HG03354 (cell line): Measurements from ENCODE around the gene CFAP61.
"Not testable (repeated sequence)": the region's sequence is repeated elsewhere in the genome, so short reads cannot be mapped to it uniquely, and the experiment has no call there.

Experiments used
- ATAC-seq: cut with Tn5 transposase; IDR thresholded peaks from one replicate; pipeline ENCODE4 v1.9.1; 2021; ENCODE audit warnings: mild to moderate bottlenecking; ENCODE audit not compliant: unreplicated experiment, poor library complexity, severe bottlenecking

CFAP61 gene

GRCh38 chr20:20341371-20341770, 289.0 kb downstream of the CFAP61 start:
- ATAC-seq, result no peak

- no peak for ATAC-seq
Observed at GRCh38 chr20:20342066-20342465, 289.7 kb downstream of the CFAP61 start.

GRCh38 chr20:20343932-20344331, 291.6 kb downstream of the CFAP61 start:
- ATAC-seq, result no peak

GRCh38 chr20:20344476-20344875, 292.1 kb downstream of the CFAP61 start:
- no peak for ATAC-seq

GRCh38 chr20:20353576-20353975, 301.2 kb downstream of the CFAP61 start:
- ATAC-seq, result no peak

GRCh38 chr20:20355503-20355902, 303.2 kb downstream of the CFAP61 start:
- not testable (repeated sequence) for ATAC-seq

GRCh38 chr20:20358801-20359200, 306.5 kb downstream of the CFAP61 start:
- no peak for ATAC-seq

- ATAC-seq, result no peak
Observed at GRCh38 chr20:20359628-20360027, 307.3 kb downstream of the CFAP61 start.

- ATAC-seq, result peak; percentile 79
Observed at GRCh38 chr20:20360464-20360863, 308.1 kb downstream of the CFAP61 start.

GRCh38 chr20:20362774-20363433, 310.6 kb downstream of the CFAP61 start:
- ATAC-seq, result no peak

GRCh38 chr20:20363434-20363798, 311.1 kb downstream of the CFAP61 start:
- ATAC-seq, result no peak

- ATAC-seq, result no peak
Observed at GRCh38 chr20:20363799-20364592, 311.7 kb downstream of the CFAP61 start.

- no peak for ATAC-seq
Observed at GRCh38 chr20:20364593-20365479, 312.5 kb downstream of the CFAP61 start.

- ATAC-seq, result no peak
Observed at GRCh38 chr20:20365480-20366161, 313.3 kb downstream of the CFAP61 start.

- ATAC-seq, result no peak
Observed at GRCh38 chr20:20366551-20366875, 314.2 kb downstream of the CFAP61 start.

- ATAC-seq, result no peak
Observed at GRCh38 chr20:20366876-20367574, 314.7 kb downstream of the CFAP61 start.

GRCh38 chr20:20367575-20368417, 315.5 kb downstream of the CFAP61 start, which contains the start of gene INSM1:
Gene INSM1 (plus strand): TSS chr20:20368104. CDS start chr20:20368268, 164 bp downstream.
- no peak for ATAC-seq

- no peak for ATAC-seq
Observed at GRCh38 chr20:20368418-20369249, 316.3 kb downstream of the CFAP61 start.
